Measurements from ENCODE around the gene MIOX. TPM values are rescaled to one million over a fixed set of nuclear protein-coding genes. Genes with fewer than 3 reads are reported as not detected.

The MIOX gene
- total RNA-seq, 2 donors from 2014 or later = not detected

DNA sequence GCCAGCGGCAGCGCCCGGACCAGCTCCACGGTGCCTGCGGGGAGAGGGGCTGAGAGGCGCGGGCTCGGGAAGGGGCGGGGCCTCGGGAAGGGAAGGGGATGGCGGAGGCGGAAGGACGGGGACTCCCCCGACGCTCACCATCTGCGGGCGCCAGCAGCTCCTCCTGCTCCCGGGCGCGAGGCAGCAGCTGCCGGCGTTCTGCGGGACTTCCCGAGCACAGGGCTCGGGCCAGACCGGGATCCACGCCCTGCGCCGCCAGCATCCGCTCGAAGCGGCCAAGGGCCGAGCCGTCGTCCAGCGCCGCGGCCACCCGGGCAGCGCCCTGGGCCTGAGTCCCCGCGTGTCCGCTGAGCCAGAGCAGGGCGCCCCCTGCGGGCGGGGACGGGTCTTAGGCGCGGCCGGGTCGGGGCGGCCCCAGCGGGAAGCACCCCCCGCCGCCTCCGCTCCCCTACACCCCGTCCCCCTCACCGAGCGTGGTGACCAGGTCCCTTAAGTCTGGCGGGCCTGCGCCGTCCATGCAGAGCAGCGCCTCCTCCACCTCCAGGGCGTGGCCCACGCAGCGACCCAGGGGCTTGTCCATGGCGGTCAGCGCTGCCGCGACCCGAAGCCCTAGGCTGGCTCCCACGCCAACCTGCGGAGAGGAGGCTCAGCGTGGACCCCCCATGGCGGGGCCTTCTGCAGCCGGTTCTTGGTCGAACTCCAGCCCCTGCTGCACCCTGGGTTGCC, 39.6 kb downstream of the MIOX start:
- Histone ChIP-seq H3K27me3 (replicated peaks; ENCODE audit: insufficient read depth) (peaks cover 2% of the 10 kb centered on the region), H3K9me3 (no peaks in the 10 kb centered on the region), H3K4me3 (peak overlapping the region; percentile 75), H3K27ac (peak overlapping the region; percentile 69 to 75), H3K4me1 (ENCODE audit: control insufficient read depth in 1 of 2, low read depth in 2 of 2) (peaks cover 21 to 40% of the 10 kb centered on the region in 2 donors), H3K36me3 (peaks cover 25% of the 10 kb centered on the region)
- no peak for DNase-seq (ENCODE audit: low spot score)
- ATAC-seq (ENCODE audit: insufficient number of reproducible peaks, low FRiP score, low read depth) = peak; percentile 21
- peak; percentile 68 for TF ChIP-seq CTCF (IDR thresholded peaks at IDR 0.05)

DNA sequence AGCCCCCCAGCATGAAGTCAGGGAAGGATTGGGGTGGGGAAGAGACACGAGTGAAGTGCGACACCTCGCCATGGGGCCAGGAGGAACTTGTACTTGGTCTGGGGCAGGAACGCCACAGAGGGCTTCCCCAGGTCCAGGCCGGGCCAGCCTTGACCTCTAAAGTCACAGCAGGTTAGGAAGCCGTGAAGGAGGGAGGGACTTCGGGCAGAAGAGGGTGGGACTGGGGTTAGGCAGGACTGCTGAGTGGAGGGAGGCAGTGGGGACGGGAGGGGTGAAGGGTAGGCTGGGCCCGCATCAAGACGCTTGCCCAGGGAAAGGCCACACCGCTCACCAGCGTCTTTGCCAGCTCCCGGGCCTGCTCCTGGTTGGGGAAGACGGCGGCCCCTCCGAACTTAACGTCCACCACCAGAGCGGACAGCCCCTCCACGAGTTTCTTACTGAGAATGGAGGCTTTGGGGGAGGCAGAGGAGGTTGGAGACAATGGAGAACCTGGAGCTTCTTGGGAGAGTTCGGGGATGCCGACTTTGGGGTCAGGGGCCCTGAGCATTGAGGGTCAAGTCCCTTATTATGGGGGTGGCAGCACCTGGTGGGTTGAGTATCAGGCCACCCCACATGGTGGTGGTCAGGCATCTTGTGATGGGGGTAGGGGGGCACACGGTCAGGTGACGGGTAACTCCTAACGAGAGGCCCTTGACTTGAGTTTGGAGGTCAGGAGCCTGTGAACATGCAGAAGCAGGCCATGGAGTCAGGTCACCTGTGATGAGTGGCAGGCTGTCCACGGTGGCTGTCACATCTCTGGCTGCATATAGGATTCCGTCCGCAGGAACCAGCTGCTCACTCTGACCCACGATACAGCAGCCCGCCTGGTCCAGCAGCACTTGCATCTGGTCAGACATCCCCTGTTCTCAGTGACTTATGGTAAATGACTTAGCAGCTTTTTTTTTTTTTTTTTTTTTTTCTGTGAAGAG, 40.5 kb downstream of the MIOX start:
- H3K27ac ChIP-seq = peak overlapping the region; percentile 69 to 75
- peaks cover 27 to 48% of the 10 kb centered on the region in 2 donors for H3K4me1 ChIP-seq (ENCODE audit: control insufficient read depth in 1 of 2, low read depth in 2 of 2)
- no peaks in the 10 kb centered on the region for H3K9me3 ChIP-seq
- TF ChIP-seq CTCF (IDR thresholded peaks at IDR 0.05) = no peak
- H3K27me3 ChIP-seq (replicated peaks; ENCODE audit: insufficient read depth) = peaks cover 5% of the 10 kb centered on the region
- DNase-seq (ENCODE audit: low spot score) (no peak), ATAC-seq (ENCODE audit: insufficient number of reproducible peaks, low FRiP score, low read depth) (no peak)
- H3K4me3 ChIP-seq = peak overlapping the region; percentile 75
- peaks cover 17% of the 10 kb centered on the region for H3K36me3 ChIP-seq

DNA sequence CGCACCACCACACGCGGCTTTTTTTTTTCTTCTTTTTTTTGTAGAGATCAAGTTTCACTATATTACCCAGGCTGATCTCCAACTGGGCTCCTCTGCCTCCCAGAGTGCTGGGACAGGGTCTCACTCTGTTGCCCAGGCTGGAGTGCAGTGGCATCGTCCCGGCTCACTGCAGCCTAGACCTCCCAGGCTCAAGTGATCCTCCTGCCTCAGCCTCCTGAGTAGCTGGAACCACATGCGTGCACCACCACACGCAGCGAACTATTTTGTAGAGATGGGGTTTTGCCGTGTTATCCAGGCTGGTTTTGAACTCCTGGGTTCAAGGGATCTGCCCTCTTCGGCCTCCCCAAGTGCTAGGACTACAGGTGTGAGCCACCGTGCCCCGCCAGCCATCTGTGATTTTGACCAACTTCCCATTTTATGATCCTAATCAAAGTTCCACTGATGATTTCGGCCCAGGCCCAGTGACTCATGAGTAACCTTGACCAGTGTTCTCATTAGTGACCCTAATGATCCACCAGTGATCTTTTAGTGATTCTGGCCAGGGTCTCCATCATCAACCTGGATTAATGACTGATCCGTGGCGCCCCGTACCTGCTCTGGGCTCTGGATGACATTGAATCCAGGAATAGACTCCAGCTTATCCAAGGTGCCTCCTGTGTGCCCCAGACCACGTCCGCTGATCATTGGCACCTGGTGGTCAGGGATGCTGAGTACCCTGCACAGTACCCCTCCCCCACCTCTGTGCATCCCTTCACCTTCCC, 41.4 kb downstream of the MIOX start:
- no peak for DNase-seq (ENCODE audit: low spot score)
- TF ChIP-seq CTCF (IDR thresholded peaks at IDR 0.05) = no peak
- no peaks in the 10 kb centered on the region for H3K9me3 ChIP-seq
- ATAC-seq (ENCODE audit: insufficient number of reproducible peaks, low FRiP score, low read depth) = no peak
- H3K36me3 ChIP-seq = peaks cover 8% of the 10 kb centered on the region
- H3K4me1 ChIP-seq (ENCODE audit: control insufficient read depth in 1 of 2, low read depth in 2 of 2) = peaks cover 29 to 54% of the 10 kb centered on the region in 2 donors
- no peak overlapping the region for H3K27ac ChIP-seq
- peaks cover 5% of the 10 kb centered on the region for H3K27me3 ChIP-seq (replicated peaks; ENCODE audit: insufficient read depth)
- H3K4me3 ChIP-seq = peak overlapping the region; percentile 78

GRCh38 chr22:50528682-50529415, 42.2 kb downstream of the MIOX start:
- peak overlapping the region; percentile 72 to 83 for H3K27ac ChIP-seq
- ATAC-seq (ENCODE audit: insufficient number of reproducible peaks, low FRiP score, low read depth) = no peak
- peak overlapping the region; percentile 78 for H3K4me3 ChIP-seq
- no peak for TF ChIP-seq CTCF (IDR thresholded peaks at IDR 0.05)
- H3K9me3 ChIP-seq = no peaks in the 10 kb centered on the region
- H3K4me1 ChIP-seq (ENCODE audit: control insufficient read depth in 1 of 2, low read depth in 2 of 2) = peaks cover 29 to 54% of the 10 kb centered on the region in 2 donors
- DNase-seq (ENCODE audit: low spot score) = no peak
- peaks cover 5% of the 10 kb centered on the region for H3K27me3 ChIP-seq (replicated peaks; ENCODE audit: insufficient read depth)
- peaks cover 2% of the 10 kb centered on the region for H3K36me3 ChIP-seq

Data from thoracic aorta (tissue), 2 donors.